ENCODE measurements around the gene DOCK11. TPM values are rescaled to one million over a fixed set of nuclear protein-coding genes. Genes with fewer than 3 reads are reported as not detected.

DOCK11 gene
- total RNA-seq, 1 experiment from 2014 or later, result 13.1 TPM

DNA sequence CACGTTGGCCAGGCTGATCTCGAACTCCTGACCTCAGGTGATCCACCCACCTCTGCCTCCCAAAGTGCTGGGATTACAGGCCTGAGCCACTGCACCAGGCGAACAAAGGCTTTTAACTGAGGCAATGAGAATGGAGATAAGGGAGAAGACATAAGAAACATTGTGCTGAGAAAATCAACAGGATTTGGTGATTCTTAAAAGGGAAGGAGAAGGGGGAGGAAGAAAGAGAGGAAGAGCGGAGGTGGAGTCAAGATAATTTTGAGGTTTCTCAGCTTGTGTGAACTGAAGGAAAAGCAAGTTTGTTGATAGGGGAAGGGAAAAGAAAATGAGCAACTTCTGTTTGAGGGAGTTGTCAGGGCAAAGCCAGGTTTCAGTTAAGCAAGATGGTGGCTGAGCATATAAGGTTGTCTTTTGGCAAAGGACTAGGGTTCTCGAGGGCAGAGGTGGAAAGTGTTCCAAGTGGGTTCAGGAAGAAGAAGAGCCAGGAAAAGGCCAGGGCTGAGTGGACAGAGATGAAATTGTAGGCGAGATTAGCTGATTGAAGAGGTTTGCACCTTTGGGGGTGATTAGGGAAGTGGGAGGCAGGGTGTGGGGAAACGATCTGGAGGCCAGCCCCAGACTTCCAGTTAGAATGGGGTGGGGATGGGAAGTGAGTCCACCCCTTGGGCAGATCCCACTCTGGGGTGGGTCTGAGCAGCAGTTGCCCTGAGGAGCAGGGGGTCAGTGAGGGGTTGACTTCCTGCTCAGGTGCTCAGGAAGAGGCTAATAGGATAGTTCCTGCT, 7.8 kb downstream of the DOCK11 start:
- Mint-ChIP-seq H3K36me3 (no peaks in the 10 kb centered on the region), H3K27ac (no peak overlapping the region), H3K4me1 (peaks cover 28% of the 10 kb centered on the region), H3K27me3 (ENCODE audit: low read depth) (no peaks in the 10 kb centered on the region), H3K9me3 (no peaks in the 10 kb centered on the region), H3K4me3 (no peak overlapping the region)
- POLR2A ChIA-PET, result no interaction called here
- ATAC-seq, result no peak
- CTCF ChIA-PET, result no interaction called here
- DNase-seq (ENCODE audit: low spot score), result no peak
- TF ChIP-seq JAZF1 (CRISPR knock-in tag; IDR thresholded peaks at IDR 0.05) (no peak), KAT7 (CRISPR knock-in tag; IDR thresholded peaks at IDR 0.05; ENCODE audit: borderline replicate concordance) (no peak), OVOL2 (CRISPR knock-in tag; IDR thresholded peaks at IDR 0.05; ENCODE audit: borderline replicate concordance) (no peak), ETV6 (CRISPR knock-in tag; IDR thresholded peaks at IDR 0.05) (no peak), ZNF671 (CRISPR knock-in tag; IDR thresholded peaks at IDR 0.05) (no peak), TEAD1 (CRISPR knock-in tag; IDR thresholded peaks at IDR 0.05) (no peak), HMGA2 (CRISPR knock-in tag; IDR thresholded peaks at IDR 0.05) (no peak), ZNF423 (CRISPR knock-in tag; IDR thresholded peaks at IDR 0.05) (no peak), GRHL2 (CRISPR knock-in tag; IDR thresholded peaks at IDR 0.05; ENCODE audit: insufficient replicate concordance, severe bottlenecking) (no peak), ESRRA (CRISPR knock-in tag; IDR thresholded peaks at IDR 0.05; ENCODE audit: borderline replicate concordance) (no peak), NR1H2 (CRISPR knock-in tag; IDR thresholded peaks at IDR 0.05) (no peak), SP1 (CRISPR knock-in tag; conservative IDR thresholded peaks at IDR 0.05) (no peak)
- TF ChIP-seq, protein P1, sequence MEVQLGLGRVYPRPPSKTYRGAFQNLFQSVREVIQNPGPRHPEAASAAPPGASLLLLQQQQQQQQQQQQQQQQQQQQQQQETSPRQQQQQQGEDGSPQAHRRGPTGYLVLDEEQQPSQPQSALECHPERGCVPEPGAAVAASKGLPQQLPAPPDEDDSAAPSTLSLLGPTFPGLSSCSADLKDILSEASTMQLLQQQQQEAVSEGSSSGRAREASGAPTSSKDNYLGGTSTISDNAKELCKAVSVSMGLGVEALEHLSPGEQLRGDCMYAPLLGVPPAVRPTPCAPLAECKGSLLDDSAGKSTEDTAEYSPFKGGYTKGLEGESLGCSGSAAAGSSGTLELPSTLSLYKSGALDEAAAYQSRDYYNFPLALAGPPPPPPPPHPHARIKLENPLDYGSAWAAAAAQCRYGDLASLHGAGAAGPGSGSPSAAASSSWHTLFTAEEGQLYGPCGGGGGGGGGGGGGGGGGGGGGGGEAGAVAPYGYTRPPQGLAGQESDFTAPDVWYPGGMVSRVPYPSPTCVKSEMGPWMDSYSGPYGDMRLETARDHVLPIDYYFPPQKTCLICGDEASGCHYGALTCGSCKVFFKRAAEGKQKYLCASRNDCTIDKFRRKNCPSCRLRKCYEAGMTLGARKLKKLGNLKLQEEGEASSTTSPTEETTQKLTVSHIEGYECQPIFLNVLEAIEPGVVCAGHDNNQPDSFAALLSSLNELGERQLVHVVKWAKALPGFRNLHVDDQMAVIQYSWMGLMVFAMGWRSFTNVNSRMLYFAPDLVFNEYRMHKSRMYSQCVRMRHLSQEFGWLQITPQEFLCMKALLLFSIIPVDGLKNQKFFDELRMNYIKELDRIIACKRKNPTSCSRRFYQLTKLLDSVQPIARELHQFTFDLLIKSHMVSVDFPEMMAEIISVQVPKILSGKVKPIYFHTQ (CRISPR knock-in tag; IDR thresholded peaks at IDR 0.05), result no peak
- TF ChIP-seq, protein P2, sequence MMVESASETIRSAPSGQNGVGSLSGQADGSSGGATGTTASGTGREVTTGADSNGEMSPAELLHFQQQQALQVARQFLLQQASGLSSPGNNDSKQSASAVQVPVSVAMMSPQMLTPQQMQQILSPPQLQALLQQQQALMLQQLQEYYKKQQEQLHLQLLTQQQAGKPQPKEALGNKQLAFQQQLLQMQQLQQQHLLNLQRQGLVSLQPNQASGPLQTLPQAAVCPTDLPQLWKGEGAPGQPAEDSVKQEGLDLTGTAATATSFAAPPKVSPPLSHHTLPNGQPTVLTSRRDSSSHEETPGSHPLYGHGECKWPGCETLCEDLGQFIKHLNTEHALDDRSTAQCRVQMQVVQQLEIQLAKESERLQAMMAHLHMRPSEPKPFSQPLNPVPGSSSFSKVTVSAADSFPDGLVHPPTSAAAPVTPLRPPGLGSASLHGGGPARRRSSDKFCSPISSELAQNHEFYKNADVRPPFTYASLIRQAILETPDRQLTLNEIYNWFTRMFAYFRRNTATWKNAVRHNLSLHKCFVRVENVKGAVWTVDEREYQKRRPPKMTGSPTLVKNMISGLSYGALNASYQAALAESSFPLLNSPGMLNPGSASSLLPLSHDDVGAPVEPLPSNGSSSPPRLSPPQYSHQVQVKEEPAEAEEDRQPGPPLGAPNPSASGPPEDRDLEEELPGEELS (CRISPR knock-in tag; IDR thresholded peaks at IDR 0.05), result no peak
- TF ChIP-seq, protein P3, sequence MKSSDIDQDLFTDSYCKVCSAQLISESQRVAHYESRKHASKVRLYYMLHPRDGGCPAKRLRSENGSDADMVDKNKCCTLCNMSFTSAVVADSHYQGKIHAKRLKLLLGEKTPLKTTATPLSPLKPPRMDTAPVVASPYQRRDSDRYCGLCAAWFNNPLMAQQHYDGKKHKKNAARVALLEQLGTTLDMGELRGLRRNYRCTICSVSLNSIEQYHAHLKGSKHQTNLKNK (CRISPR knock-in tag; IDR thresholded peaks at IDR 0.05), result no peak
- TF ChIP-seq, protein P4, sequence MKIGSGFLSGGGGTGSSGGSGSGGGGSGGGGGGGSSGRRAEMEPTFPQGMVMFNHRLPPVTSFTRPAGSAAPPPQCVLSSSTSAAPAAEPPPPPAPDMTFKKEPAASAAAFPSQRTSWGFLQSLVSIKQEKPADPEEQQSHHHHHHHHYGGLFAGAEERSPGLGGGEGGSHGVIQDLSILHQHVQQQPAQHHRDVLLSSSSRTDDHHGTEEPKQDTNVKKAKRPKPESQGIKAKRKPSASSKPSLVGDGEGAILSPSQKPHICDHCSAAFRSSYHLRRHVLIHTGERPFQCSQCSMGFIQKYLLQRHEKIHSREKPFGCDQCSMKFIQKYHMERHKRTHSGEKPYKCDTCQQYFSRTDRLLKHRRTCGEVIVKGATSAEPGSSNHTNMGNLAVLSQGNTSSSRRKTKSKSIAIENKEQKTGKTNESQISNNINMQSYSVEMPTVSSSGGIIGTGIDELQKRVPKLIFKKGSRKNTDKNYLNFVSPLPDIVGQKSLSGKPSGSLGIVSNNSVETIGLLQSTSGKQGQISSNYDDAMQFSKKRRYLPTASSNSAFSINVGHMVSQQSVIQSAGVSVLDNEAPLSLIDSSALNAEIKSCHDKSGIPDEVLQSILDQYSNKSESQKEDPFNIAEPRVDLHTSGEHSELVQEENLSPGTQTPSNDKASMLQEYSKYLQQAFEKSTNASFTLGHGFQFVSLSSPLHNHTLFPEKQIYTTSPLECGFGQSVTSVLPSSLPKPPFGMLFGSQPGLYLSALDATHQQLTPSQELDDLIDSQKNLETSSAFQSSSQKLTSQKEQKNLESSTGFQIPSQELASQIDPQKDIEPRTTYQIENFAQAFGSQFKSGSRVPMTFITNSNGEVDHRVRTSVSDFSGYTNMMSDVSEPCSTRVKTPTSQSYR (CRISPR knock-in tag; IDR thresholded peaks at IDR 0.05), result no peak
- TF ChIP-seq, protein P5, sequence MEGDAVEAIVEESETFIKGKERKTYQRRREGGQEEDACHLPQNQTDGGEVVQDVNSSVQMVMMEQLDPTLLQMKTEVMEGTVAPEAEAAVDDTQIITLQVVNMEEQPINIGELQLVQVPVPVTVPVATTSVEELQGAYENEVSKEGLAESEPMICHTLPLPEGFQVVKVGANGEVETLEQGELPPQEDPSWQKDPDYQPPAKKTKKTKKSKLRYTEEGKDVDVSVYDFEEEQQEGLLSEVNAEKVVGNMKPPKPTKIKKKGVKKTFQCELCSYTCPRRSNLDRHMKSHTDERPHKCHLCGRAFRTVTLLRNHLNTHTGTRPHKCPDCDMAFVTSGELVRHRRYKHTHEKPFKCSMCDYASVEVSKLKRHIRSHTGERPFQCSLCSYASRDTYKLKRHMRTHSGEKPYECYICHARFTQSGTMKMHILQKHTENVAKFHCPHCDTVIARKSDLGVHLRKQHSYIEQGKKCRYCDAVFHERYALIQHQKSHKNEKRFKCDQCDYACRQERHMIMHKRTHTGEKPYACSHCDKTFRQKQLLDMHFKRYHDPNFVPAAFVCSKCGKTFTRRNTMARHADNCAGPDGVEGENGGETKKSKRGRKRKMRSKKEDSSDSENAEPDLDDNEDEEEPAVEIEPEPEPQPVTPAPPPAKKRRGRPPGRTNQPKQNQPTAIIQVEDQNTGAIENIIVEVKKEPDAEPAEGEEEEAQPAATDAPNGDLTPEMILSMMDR (IDR thresholded peaks at IDR 0.05), result no peak
- TF ChIP-seq, protein P6, sequence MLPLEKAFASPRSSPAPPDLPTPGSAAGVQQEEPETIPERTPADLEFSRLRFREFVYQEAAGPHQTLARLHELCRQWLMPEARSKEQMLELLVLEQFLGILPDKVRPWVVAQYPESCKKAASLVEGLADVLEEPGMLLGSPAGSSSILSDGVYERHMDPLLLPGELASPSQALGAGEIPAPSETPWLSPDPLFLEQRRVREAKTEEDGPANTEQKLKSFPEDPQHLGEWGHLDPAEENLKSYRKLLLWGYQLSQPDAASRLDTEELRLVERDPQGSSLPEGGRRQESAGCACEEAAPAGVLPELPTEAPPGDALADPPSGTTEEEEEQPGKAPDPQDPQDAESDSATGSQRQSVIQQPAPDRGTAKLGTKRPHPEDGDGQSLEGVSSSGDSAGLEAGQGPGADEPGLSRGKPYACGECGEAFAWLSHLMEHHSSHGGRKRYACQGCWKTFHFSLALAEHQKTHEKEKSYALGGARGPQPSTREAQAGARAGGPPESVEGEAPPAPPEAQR (CRISPR knock-in tag; IDR thresholded peaks at IDR 0.05), result no peak
- TF ChIP-seq, protein P7, sequence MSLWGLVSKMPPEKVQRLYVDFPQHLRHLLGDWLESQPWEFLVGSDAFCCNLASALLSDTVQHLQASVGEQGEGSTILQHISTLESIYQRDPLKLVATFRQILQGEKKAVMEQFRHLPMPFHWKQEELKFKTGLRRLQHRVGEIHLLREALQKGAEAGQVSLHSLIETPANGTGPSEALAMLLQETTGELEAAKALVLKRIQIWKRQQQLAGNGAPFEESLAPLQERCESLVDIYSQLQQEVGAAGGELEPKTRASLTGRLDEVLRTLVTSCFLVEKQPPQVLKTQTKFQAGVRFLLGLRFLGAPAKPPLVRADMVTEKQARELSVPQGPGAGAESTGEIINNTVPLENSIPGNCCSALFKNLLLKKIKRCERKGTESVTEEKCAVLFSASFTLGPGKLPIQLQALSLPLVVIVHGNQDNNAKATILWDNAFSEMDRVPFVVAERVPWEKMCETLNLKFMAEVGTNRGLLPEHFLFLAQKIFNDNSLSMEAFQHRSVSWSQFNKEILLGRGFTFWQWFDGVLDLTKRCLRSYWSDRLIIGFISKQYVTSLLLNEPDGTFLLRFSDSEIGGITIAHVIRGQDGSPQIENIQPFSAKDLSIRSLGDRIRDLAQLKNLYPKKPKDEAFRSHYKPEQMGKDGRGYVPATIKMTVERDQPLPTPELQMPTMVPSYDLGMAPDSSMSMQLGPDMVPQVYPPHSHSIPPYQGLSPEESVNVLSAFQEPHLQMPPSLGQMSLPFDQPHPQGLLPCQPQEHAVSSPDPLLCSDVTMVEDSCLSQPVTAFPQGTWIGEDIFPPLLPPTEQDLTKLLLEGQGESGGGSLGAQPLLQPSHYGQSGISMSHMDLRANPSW (CRISPR knock-in tag; conservative IDR thresholded peaks at IDR 0.05; ENCODE audit: low read depth), result no peak
